GM06990 (cell line): ENCODE data around the gene SRP72.

ENCODE experiments used
- DNase-seq: peaks from one replicate; pipeline ENCODE4 v3.0.0-alpha.2; 2011; ENCODE audit not compliant: insufficient read length; ENCODE audit errors: extremely low read depth
- H3K27me3 ChIP-seq: replicated peaks from 2 replicates; pipeline ENCODE4 v1.6.0; 2011; ENCODE audit warnings: low read length; ENCODE audit not compliant: control insufficient read depth, insufficient read depth
- H3K36me3 ChIP-seq: 2 replicates; pipeline ENCODE4 v1.5.1; 2011; ENCODE audit warnings: low read length; ENCODE audit not compliant: control insufficient read depth, insufficient read depth
- H3K4me3 ChIP-seq: replicated peaks from 2 replicates; pipeline ENCODE4 v1.5.1; 2011; ENCODE audit warnings: low read depth, mild to moderate bottlenecking, control low read depth, low read length
- CTCF ChIP-seq: IDR thresholded peaks from 2 replicates; pipeline ENCODE4 v1.5.1; 2011; ENCODE audit warnings: low read length, control low read depth, mild to moderate bottlenecking, inconsistent platforms; ENCODE audit not compliant: insufficient read depth, poor library complexity, severe bottlenecking

The SRP72 gene

GRCh38 chr4:56531823-56532222 is 64.4 kb downstream of the SRP72 start:
- Histone ChIP-seq H3K4me3 (no peak overlapping the region), H3K27me3 (no peaks in the 10 kb centered on the region; the same call in none of the 2 replicates), H3K36me3 (no peaks in the 10 kb centered on the region)
- no peak for DNase-seq
- TF ChIP-seq CTCF = no peak

GRCh38 chr4:56532239-56532638 is 64.8 kb downstream of the SRP72 start:
- no peak for TF ChIP-seq CTCF
- Histone ChIP-seq H3K27me3 (no peaks in the 10 kb centered on the region; the same call in none of the 2 replicates), H3K36me3 (no peaks in the 10 kb centered on the region), H3K4me3 (no peak overlapping the region)
- DNase-seq = no peak

- Histone ChIP-seq H3K27me3 (no peaks in the 10 kb centered on the region; the same call in none of the 2 replicates), H3K4me3 (no peak overlapping the region), H3K36me3 (no peaks in the 10 kb centered on the region)
- no peak for TF ChIP-seq CTCF
- DNase-seq = no peak
Observed at GRCh38 chr4:56535915-56536314, 68.5 kb downstream of the SRP72 start.

GRCh38 chr4:56537147-56537546 is 69.7 kb downstream of the SRP72 start:
- H3K36me3 ChIP-seq = no peaks in the 10 kb centered on the region
- no peak for DNase-seq
- no peak for TF ChIP-seq CTCF
- H3K4me3 ChIP-seq = no peak overlapping the region
- H3K27me3 ChIP-seq = no peaks in the 10 kb centered on the region

GRCh38 chr4:56540826-56541225 is 73.4 kb downstream of the SRP72 start:
- H3K4me3 ChIP-seq = no peak overlapping the region
- no peaks in the 10 kb centered on the region for H3K27me3 ChIP-seq
- DNase-seq = no peak
- H3K36me3 ChIP-seq = no peaks in the 10 kb centered on the region
- TF ChIP-seq CTCF = no peak

- H3K4me3 ChIP-seq = peak overlapping the region; percentile 22
- no peaks in the 10 kb centered on the region for H3K27me3 ChIP-seq
- H3K36me3 ChIP-seq = no peaks in the 10 kb centered on the region
- DNase-seq = peak; percentile 81
- TF ChIP-seq CTCF = peak; percentile 94
Observed at GRCh38 chr4:56544573-56545131, 77.2 kb downstream of the SRP72 start.
